ES-I3 (cell line): ENCODE data around the gene OR2H2.

Experiments
- H3K36me3 ChIP-seq: 2 replicates; pipeline ENCODE4 v1.6.1; 2013; ENCODE audit warnings: mild to moderate bottlenecking, low read length, control low read depth, moderate library complexity; ENCODE audit not compliant: insufficient read depth
- H3K4me1 ChIP-seq: 2 replicates; pipeline ENCODE4 v1.6.1; 2013; ENCODE audit warnings: mild to moderate bottlenecking, control low read depth, low read length; ENCODE audit not compliant: insufficient read depth
- H3K9ac ChIP-seq: 2 replicates; pipeline ENCODE4 v1.6.1; 2013; ENCODE audit warnings: low read depth, mild to moderate bottlenecking, low read length, moderate library complexity
- H3K9me3 ChIP-seq: 2 replicates; pipeline ENCODE4 v1.6.1; 2013; ENCODE audit warnings: mild to moderate bottlenecking, low read length, moderate library complexity; ENCODE audit not compliant: control insufficient read depth, insufficient read depth

OR2H2 gene

GRCh38 chr6:29566856-29567255 lies 18.1 kb upstream of the OR2H2 start:
- no peaks in the 10 kb centered on the region for H3K4me1 ChIP-seq
- no peaks in the 10 kb centered on the region for H3K9me3 ChIP-seq
- no peak overlapping the region for H3K9ac ChIP-seq
- no peaks in the 10 kb centered on the region for H3K36me3 ChIP-seq

GRCh38 chr6:29567541-29567940 lies 17.4 kb upstream of the OR2H2 start:
- H3K36me3 ChIP-seq = no peaks in the 10 kb centered on the region
- H3K9ac ChIP-seq = no peak overlapping the region
- H3K4me1 ChIP-seq = no peaks in the 10 kb centered on the region
- no peaks in the 10 kb centered on the region for H3K9me3 ChIP-seq

GRCh38 chr6:29567991-29568390 lies 16.9 kb upstream of the OR2H2 start:
- no peaks in the 10 kb centered on the region for H3K9me3 ChIP-seq
- H3K36me3 ChIP-seq = no peaks in the 10 kb centered on the region
- no peak overlapping the region for H3K9ac ChIP-seq
- no peaks in the 10 kb centered on the region for H3K4me1 ChIP-seq

GRCh38 chr6:29576056-29576455 lies 8.9 kb upstream of the OR2H2 start:
- no peaks in the 10 kb centered on the region for H3K4me1 ChIP-seq
- H3K9me3 ChIP-seq = no peaks in the 10 kb centered on the region
- H3K36me3 ChIP-seq = no peaks in the 10 kb centered on the region
- no peak overlapping the region for H3K9ac ChIP-seq

GRCh38 chr6:29577544-29577943 lies 7.4 kb upstream of the OR2H2 start:
- Histone ChIP-seq H3K9me3 (no peaks in the 10 kb centered on the region), H3K4me1 (no peaks in the 10 kb centered on the region), H3K9ac (no peak overlapping the region), H3K36me3 (no peaks in the 10 kb centered on the region)

- Histone ChIP-seq H3K4me1 (peaks cover 8% of the 10 kb centered on the region), H3K36me3 (no peaks in the 10 kb centered on the region; the same call in none of the 2 replicates), H3K9me3 (no peaks in the 10 kb centered on the region)
Measured at GRCh38 chr6:29589423-29590048, 4.6 kb downstream of the OR2H2 start.

GRCh38 chr6:29590218-29590808 lies 5.4 kb downstream of the OR2H2 start:
- no peak overlapping the region for H3K9ac ChIP-seq
- no peaks in the 10 kb centered on the region; the same call in none of the 2 replicates for H3K36me3 ChIP-seq
- H3K4me1 ChIP-seq = peaks cover 8% of the 10 kb centered on the region
- H3K9me3 ChIP-seq = no peaks in the 10 kb centered on the region

More at GRCh38 chr6:29589423-29590048, 4.6 kb downstream of the OR2H2 start:
- H3K9ac ChIP-seq = no peak overlapping the region

- Histone ChIP-seq H3K9me3 (no peaks in the 10 kb centered on the region), H3K9ac (no peak overlapping the region), H3K36me3 (no peaks in the 10 kb centered on the region; the same call in none of the 2 replicates), H3K4me1 (peaks cover 8% of the 10 kb centered on the region)
Measured at GRCh38 chr6:29591677-29592076, 6.8 kb downstream of the OR2H2 start.

- no peaks in the 10 kb centered on the region for H3K9me3 ChIP-seq
- H3K9ac ChIP-seq = no peak overlapping the region
- peaks cover 8% of the 10 kb centered on the region for H3K4me1 ChIP-seq
- H3K36me3 ChIP-seq = no peaks in the 10 kb centered on the region; the same call in 1 of the 2 replicates
Measured at GRCh38 chr6:29593199-29593855, 8.4 kb downstream of the OR2H2 start.

- Histone ChIP-seq H3K9me3 (no peaks in the 10 kb centered on the region), H3K4me1 (peaks cover 8% of the 10 kb centered on the region)
Measured at GRCh38 chr6:29596381-29596900, 11.5 kb downstream of the OR2H2 start.

GRCh38 chr6:29597184-29597583 lies 12.3 kb downstream of the OR2H2 start:
- Histone ChIP-seq H3K9me3 (no peaks in the 10 kb centered on the region), H3K9ac (no peak overlapping the region), H3K36me3 (peaks cover 5% of the 10 kb centered on the region), H3K4me1 (peaks cover 2% of the 10 kb centered on the region; the same call in 1 of the 2 replicates)

More at GRCh38 chr6:29596381-29596900, 11.5 kb downstream of the OR2H2 start:
- H3K9ac ChIP-seq = no peak overlapping the region
- H3K36me3 ChIP-seq = no peaks in the 10 kb centered on the region; the same call in 1 of the 2 replicates

GRCh38 chr6:29598172-29598747 lies 13.3 kb downstream of the OR2H2 start:
- H3K36me3 ChIP-seq = peaks cover 11% of the 10 kb centered on the region
- H3K9me3 ChIP-seq = no peaks in the 10 kb centered on the region
- no peaks in the 10 kb centered on the region; the same call in 1 of the 2 replicates for H3K4me1 ChIP-seq
- H3K9ac ChIP-seq = no peak overlapping the region

- no peak overlapping the region for H3K9ac ChIP-seq
- H3K36me3 ChIP-seq = peaks cover 27% of the 10 kb centered on the region
- H3K9me3 ChIP-seq = no peaks in the 10 kb centered on the region
- H3K4me1 ChIP-seq = no peaks in the 10 kb centered on the region
Measured at GRCh38 chr6:29602564-29603361, 17.8 kb downstream of the OR2H2 start.

GRCh38 chr6:29603456-29603855 lies 18.5 kb downstream of the OR2H2 start:
- Histone ChIP-seq H3K9me3 (no peaks in the 10 kb centered on the region), H3K4me1 (no peaks in the 10 kb centered on the region), H3K9ac (no peak overlapping the region), H3K36me3 (peaks cover 33% of the 10 kb centered on the region)
